OCI-LY1 (cell line): ENCODE measurements around the gene DPP9.

ENCODE experiments used
- CTCF ChIP-seq: fragments of 200-600 bp; sonication (generic), shearing (Covaris generic); IDR thresholded peaks from 2 replicates; pipeline ENCODE4 v1.5.1; 2017; ENCODE audit warnings: mild to moderate bottlenecking, antibody characterized with exemption, low read length, moderate library complexity, mixed read lengths
- EZH2 ChIP-seq: fragments of 200-600 bp; sonication (generic), shearing (Covaris generic); IDR thresholded peaks from 2 replicates; pipeline ENCODE4 v1.8.0; 2017; ENCODE audit warnings: borderline replicate concordance, mixed run types, mild to moderate bottlenecking, antibody characterized with exemption, low read length, moderate library complexity, mixed read lengths

GRCh38 chr19:4740092-4740491 lies 16.4 kb upstream of the DPP9 start:
- no peak for TF ChIP-seq CTCF
- no peak for TF ChIP-seq EZH2
